ENCODE measurements around the gene ST6GALNAC1. TPM values are rescaled to one million over a fixed set of nuclear protein-coding genes. Genes with fewer than 3 reads are reported as not detected.

The ST6GALNAC1 gene
- total and polyA plus RNA-seq, 10 of the 15 experiments (the other 5 are each of a cell fraction or from before 2014, with no cell fraction given) = 0.08 TPM; not detected in 9

DNA sequence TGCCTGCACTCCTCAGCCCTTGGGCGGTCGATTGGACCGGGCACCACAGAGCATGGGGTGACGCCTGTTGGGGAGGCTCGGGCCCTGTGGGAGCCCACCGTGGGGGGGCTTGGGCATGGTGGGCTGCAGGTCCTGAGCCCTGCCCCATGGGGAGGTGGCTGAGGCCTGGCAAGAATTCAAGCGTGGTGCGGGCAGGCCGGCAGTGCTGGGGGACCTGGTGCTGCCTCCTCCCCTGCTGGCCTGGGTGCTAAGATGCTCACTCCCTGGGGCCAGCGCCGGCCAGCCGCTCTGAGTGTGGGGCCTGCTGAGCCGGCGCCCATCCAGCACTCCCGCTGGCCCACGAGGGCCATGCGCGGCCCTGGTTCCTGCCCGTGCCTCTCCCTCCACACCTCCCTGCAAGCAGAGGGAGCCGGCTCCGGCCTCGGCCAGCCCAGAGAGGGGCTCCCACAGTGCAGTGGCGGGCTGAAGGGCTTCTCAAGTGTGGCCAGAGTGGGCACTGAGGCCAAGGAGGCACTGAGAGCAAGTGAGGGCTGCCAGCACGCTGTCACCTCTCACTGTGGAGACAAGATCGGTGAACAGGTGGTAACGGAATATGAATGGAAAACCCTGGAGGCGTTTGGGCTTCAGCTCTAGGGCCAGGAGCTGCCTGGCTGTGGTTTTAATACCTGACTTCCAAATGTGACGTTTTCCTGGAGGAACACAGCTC, 28.5 kb downstream of the ST6GALNAC1 start:
- RAD21 ChIA-PET (ENCODE audit: unreplicated experiment) = no interaction called here
- no peaks in the 10 kb centered on the region for H3K4me1 ChIP-seq (ENCODE audit: control insufficient read depth, insufficient read depth, low read length)
- H4K20me1 ChIP-seq (ENCODE audit: control insufficient read depth, insufficient read depth) = no peaks in the 10 kb centered on the region
- WGBS (ENCODE audit: insufficient coverage, insufficient replicate concordance, low lambda C conversion rate, missing lambda C conversion rate) = 71% methylated on average over 28 of the region's 28 CpGs
- POLR2A ChIA-PET = interaction anchor here (0.6 kb wide), 1 partner anchor 55 kb away, joined by 3 read pairs; no protein-coding TSS in a partner anchor
- H3K9ac ChIP-seq (ENCODE audit: control insufficient read depth, insufficient read depth, low read length) = no peak overlapping the region
- no peak overlapping the region for H3K27ac ChIP-seq (ENCODE audit: control insufficient read depth, insufficient read depth)
- FAIRE-seq = no peak
- H3K4me2 ChIP-seq (ENCODE audit: control insufficient read depth, insufficient read depth) = no peak overlapping the region
- ATAC-seq = no peak
- no peak overlapping the region for H3K4me3 ChIP-seq
- no peaks in the 10 kb centered on the region; the same call in 2 of the 3 replicates for H3K9me3 ChIP-seq (replicated peaks; ENCODE audit: control insufficient read depth, insufficient read depth, low read length)
- no peak overlapping the region for H2AFZ ChIP-seq (ENCODE audit: control insufficient read depth, low read depth, low read length)
- CTCF ChIA-PET = interaction anchor here (0.9 to 2.9 kb wide), 2 partner anchors 9 to 91 kb away, joined by 4 to 14 read pairs; no protein-coding TSS in a partner anchor
- in situ Hi-C loops (cut with MboI) (no loop called here), intact Hi-C loops (cut with micrococcal nuclease; ENCODE audit: unreplicated experiment) (no loop called here)
- H3K36me3 ChIP-seq (ENCODE audit: control insufficient read depth in 2 of 2, insufficient read depth in 2 of 2, low read length in 1 of 2) = no peaks in the 10 kb centered on the region
- no TSS peak for BruUV-seq (replicated peaks)
- no peaks in the 10 kb centered on the region for H3K27me3 ChIP-seq (replicated peaks in 1 of 2; ENCODE audit: control insufficient read depth in 2 of 2, insufficient read depth in 2 of 2, low read length in 1 of 2)
- DNase-seq (ENCODE audit: low read depth, low spot score) = no peak
- SMC1A ChIA-PET (ENCODE audit: uncharacterized antibody, unreplicated experiment) = interaction anchor here (1.0 kb wide), 1 partner anchor 55 kb away, joined by 3 read pairs; no protein-coding TSS in a partner anchor
- H3K79me2 ChIP-seq (ENCODE audit: control insufficient read depth, insufficient read depth, low read length) = no peaks in the 10 kb centered on the region
- TF ChIP-seq CBX5 (IDR thresholded peaks at IDR 0.05; ENCODE audit: low read depth) = no peak
- TF ChIP-seq, protein P1, sequence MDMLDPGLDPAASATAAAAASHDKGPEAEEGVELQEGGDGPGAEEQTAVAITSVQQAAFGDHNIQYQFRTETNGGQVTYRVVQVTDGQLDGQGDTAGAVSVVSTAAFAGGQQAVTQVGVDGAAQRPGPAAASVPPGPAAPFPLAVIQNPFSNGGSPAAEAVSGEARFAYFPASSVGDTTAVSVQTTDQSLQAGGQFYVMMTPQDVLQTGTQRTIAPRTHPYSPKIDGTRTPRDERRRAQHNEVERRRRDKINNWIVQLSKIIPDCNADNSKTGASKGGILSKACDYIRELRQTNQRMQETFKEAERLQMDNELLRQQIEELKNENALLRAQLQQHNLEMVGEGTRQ (IDR thresholded peaks at IDR 0.05; ENCODE audit: borderline replicate concordance, low read depth, low read length) = no peak
- no peak for TF ChIP-seq SIX5 (IDR thresholded peaks at IDR 0.05; ENCODE audit: low read depth, low read length, severe bottlenecking)
- TF ChIP-seq, protein P2, sequence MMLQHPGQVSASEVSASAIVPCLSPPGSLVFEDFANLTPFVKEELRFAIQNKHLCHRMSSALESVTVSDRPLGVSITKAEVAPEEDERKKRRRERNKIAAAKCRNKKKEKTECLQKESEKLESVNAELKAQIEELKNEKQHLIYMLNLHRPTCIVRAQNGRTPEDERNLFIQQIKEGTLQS (IDR thresholded peaks at IDR 0.05; ENCODE audit: borderline replicate concordance, extremely low read depth, low read depth, low read length) = no peak
- TF ChIP-seq, protein P3, sequence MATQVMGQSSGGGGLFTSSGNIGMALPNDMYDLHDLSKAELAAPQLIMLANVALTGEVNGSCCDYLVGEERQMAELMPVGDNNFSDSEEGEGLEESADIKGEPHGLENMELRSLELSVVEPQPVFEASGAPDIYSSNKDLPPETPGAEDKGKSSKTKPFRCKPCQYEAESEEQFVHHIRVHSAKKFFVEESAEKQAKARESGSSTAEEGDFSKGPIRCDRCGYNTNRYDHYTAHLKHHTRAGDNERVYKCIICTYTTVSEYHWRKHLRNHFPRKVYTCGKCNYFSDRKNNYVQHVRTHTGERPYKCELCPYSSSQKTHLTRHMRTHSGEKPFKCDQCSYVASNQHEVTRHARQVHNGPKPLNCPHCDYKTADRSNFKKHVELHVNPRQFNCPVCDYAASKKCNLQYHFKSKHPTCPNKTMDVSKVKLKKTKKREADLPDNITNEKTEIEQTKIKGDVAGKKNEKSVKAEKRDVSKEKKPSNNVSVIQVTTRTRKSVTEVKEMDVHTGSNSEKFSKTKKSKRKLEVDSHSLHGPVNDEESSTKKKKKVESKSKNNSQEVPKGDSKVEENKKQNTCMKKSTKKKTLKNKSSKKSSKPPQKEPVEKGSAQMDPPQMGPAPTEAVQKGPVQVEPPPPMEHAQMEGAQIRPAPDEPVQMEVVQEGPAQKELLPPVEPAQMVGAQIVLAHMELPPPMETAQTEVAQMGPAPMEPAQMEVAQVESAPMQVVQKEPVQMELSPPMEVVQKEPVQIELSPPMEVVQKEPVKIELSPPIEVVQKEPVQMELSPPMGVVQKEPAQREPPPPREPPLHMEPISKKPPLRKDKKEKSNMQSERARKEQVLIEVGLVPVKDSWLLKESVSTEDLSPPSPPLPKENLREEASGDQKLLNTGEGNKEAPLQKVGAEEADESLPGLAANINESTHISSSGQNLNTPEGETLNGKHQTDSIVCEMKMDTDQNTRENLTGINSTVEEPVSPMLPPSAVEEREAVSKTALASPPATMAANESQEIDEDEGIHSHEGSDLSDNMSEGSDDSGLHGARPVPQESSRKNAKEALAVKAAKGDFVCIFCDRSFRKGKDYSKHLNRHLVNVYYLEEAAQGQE (IDR thresholded peaks at IDR 0.05; ENCODE audit: low read depth, low read length) = no peak
- TF ChIP-seq NFYA (IDR thresholded peaks at IDR 0.05; ENCODE audit: borderline replicate concordance, low read depth, low read length) = no peak
- no peak for TF ChIP-seq MTA3 (IDR thresholded peaks at IDR 0.05; ENCODE audit: borderline replicate concordance, low read length)
- TF ChIP-seq GATAD2B (conservative IDR thresholded peaks at IDR 0.05; ENCODE audit: low read depth) = no peak
- TF ChIP-seq ZNF384 (IDR thresholded peaks at IDR 0.05; ENCODE audit: borderline replicate concordance, low read depth, low read length) = no peak
- TF ChIP-seq TAF1 (IDR thresholded peaks at IDR 0.05; ENCODE audit: borderline replicate concordance, low read depth, low read length) = no peak
- TF ChIP-seq EED (IDR thresholded peaks at IDR 0.05; ENCODE audit: low read depth) = no peak
- no peak for TF ChIP-seq ZNF207 (IDR thresholded peaks at IDR 0.05; ENCODE audit: borderline replicate concordance)
- no peak for TF ChIP-seq FOS (IDR thresholded peaks at IDR 0.05; ENCODE audit: borderline replicate concordance, extremely low read depth, insufficient read length)
- TF ChIP-seq JUND (IDR thresholded peaks at IDR 0.05; ENCODE audit: low read depth, low read length) = no peak
- TF ChIP-seq, protein P4, sequence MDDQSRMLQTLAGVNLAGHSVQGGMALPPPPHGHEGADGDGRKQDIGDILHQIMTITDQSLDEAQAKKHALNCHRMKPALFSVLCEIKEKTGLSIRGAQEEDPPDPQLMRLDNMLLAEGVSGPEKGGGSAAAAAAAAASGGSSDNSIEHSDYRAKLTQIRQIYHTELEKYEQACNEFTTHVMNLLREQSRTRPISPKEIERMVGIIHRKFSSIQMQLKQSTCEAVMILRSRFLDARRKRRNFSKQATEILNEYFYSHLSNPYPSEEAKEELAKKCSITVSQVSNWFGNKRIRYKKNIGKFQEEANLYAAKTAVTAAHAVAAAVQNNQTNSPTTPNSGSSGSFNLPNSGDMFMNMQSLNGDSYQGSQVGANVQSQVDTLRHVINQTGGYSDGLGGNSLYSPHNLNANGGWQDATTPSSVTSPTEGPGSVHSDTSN (IDR thresholded peaks at IDR 0.05; ENCODE audit: insufficient replicate concordance, low read depth, low read length) = no peak
- TF ChIP-seq SMC3 (IDR thresholded peaks at IDR 0.05; ENCODE audit: borderline replicate concordance, low read length) = no peak
